Spleen (tissue), 7 donors: ENCODE measurements around the gene STX16.

Experiments used
- POLR2A ChIP-seq, 3 donors: fragments of 450-650 bp; IDR thresholded peaks; one replicate each; pipeline ENCODE4 v1.5.1; 2017; ENCODE audit warnings: antibody characterized with exemption in 3 of 3, mild to moderate bottlenecking in 1 of 3
- TF ChIP-seq, protein P1 (sequence below), 11 experiments: fragments of 200-600 bp in 7 of 11; fragments of 450-650 bp in 4 of 11; sonication (generic) in 4 of 11; IDR thresholded peaks in 8 of 11; conservative IDR thresholded peaks in 3 of 11; 1 replicate in 7 of 11; 2 replicates in 4 of 11; pipeline versions ENCODE4 v1.4.0 to v1.8.0; 2016 to 2021; ENCODE audit warnings: antibody characterized with exemption in 11 of 11, inconsistent platforms in 4 of 11, mild to moderate bottlenecking in 1 of 11
- donor health status: DM: no; HTN: no; CAD: no; lungs with moderate emphysema.
- donor health status: DM: no; HTN: no; CAD: no.
- donor health status: DM: no; HTN: no; CAD: no.

DNA sequence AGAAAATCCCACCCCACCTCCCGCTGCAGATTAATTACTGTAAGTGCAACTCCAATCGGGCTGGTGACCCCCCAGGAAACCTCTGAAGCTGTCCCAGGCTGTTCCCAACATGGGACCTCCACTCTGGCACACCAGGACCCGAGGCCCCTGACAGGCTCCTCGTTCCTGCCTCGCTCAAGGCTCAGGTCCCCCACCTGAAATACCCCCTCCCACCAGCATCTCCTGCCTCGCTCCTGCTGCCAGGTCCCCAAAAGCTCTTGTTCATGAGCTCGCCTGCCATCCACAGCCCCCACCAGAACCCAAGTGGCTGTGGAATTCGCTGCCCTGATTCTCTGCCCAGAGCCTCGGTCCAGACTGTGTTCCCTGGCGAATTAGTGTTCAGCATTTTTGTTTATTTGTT, 67.6 kb downstream of the STX16 start:
- TF ChIP-seq, protein P1, sequence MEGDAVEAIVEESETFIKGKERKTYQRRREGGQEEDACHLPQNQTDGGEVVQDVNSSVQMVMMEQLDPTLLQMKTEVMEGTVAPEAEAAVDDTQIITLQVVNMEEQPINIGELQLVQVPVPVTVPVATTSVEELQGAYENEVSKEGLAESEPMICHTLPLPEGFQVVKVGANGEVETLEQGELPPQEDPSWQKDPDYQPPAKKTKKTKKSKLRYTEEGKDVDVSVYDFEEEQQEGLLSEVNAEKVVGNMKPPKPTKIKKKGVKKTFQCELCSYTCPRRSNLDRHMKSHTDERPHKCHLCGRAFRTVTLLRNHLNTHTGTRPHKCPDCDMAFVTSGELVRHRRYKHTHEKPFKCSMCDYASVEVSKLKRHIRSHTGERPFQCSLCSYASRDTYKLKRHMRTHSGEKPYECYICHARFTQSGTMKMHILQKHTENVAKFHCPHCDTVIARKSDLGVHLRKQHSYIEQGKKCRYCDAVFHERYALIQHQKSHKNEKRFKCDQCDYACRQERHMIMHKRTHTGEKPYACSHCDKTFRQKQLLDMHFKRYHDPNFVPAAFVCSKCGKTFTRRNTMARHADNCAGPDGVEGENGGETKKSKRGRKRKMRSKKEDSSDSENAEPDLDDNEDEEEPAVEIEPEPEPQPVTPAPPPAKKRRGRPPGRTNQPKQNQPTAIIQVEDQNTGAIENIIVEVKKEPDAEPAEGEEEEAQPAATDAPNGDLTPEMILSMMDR (IDR thresholded peaks at IDR 0.05 in 8 of 11, conservative IDR thresholded peaks at IDR 0.05 in 3 of 11): no peak
- TF ChIP-seq POLR2A (IDR thresholded peaks at IDR 0.05): no peak
